GM19372 (cell line): Measurements from ENCODE around the gene SEMA7A.
A peak's percentile ranks its signal among the peaks of the same experiment; 100 is the strongest.
"Not testable (repeated sequence)": the region's sequence is repeated elsewhere in the genome, so short reads cannot be mapped to it uniquely, and the experiment has no call there.

ENCODE experiments used
- ATAC-seq: cut with Tn5 transposase; IDR thresholded peaks from one replicate; pipeline ENCODE4 v1.9.1; 2021; ENCODE audit warnings: mild to moderate bottlenecking, low read depth, moderate library complexity; ENCODE audit not compliant: unreplicated experiment

The SEMA7A gene, protein sequence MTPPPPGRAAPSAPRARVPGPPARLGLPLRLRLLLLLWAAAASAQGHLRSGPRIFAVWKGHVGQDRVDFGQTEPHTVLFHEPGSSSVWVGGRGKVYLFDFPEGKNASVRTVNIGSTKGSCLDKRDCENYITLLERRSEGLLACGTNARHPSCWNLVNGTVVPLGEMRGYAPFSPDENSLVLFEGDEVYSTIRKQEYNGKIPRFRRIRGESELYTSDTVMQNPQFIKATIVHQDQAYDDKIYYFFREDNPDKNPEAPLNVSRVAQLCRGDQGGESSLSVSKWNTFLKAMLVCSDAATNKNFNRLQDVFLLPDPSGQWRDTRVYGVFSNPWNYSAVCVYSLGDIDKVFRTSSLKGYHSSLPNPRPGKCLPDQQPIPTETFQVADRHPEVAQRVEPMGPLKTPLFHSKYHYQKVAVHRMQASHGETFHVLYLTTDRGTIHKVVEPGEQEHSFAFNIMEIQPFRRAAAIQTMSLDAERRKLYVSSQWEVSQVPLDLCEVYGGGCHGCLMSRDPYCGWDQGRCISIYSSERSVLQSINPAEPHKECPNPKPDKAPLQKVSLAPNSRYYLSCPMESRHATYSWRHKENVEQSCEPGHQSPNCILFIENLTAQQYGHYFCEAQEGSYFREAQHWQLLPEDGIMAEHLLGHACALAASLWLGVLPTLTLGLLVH

DNA sequence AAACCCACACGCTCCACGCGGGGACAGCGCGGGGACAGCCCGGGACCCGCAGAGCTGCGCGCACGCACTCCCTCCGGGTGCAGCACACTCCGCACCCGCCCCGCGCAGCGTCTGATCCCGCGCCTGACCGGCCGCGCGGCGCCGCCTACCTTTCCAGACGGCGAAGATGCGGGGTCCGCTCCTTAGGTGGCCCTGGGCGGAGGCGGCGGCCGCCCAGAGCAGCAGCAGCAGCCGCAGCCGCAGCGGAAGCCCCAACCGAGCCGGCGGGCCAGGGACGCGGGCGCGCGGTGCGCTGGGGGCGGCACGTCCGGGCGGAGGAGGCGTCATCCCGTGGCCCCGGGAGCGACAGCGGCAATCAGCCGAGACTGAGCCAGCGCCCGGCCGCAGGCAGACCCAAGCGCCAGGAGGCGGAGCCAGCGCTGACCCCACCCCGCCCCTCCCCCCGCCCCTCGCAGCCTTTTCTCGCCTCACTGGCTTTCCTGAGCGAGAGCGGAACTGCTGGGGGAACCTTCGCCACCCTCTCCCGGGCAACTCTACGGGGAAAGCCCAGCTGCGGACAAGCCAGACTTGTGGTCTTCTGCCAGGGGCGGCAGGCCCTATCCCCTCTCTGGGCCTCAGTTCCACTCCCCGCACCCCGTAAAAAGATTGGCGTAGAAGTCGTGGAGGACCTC, at the start of gene SEMA7A:
TSS of gene SEMA7A (minus strand) at position 367 of the 671 bp plus-strand sequence. CDS start at position 327, 40 bp downstream.
- peak; percentile 74 for ATAC-seq

DNA sequence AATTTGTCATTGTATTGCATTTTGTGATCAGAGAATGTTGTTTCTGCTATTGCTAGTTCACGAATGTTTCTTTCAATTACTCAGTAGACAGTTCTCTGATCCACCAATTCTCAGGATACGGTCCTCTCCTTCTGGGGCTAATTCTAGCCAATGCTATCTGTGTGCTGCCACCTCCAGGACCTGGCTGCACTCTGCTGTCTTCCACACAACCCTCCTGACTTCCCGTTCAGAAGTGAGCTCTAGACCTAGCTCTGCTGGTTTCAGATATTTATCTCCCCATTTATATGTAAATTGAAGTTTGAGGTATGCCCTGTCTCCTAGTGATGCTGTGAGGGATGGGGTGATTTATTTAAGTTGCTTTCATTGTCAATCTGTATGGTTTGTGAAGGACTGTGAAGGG, 48.9 kb upstream of the SEMA7A start:
- ATAC-seq, result no peak

DNA sequence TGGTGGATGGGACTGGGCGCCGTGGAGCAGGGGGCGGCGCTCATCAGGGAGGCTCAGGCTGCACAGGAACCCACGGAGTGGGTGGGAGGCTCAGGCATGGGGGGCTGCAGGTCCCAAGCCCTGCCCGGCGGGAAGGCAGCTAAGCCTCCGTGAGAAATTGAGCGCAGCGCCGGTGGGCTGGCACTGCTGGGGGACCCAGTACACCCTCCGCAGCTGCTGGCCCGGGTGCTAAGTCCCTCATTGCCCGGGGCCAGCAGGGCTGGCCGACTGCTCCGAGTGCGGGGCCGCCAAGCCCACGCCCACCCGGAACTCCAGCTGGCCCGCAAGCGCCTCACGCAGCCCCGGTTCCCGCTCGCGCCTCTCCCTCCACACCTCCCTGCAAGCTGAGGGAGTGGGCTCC, 46.6 kb upstream of the SEMA7A start:
- not testable (repeated sequence) for ATAC-seq

DNA sequence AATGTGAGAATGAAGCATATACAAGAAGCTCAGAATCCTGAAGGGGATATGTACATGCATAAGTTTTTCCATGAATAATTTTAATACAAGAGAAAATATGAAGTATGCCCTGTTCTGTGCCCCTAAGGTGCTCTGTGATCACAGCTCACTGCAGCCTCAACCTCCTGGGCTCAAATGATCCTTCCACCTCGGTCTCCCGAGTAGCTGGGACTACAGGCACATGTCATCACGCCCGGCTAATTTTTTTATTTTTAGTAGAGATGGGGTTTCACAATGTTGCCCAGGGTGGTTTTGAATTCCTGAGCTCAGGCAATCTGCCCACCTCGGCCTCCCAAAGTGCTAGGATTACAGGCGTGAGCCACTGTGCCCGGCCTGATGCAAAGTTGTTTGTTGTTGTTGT, 37.9 kb upstream of the SEMA7A start:
- not testable (repeated sequence) for ATAC-seq

DNA sequence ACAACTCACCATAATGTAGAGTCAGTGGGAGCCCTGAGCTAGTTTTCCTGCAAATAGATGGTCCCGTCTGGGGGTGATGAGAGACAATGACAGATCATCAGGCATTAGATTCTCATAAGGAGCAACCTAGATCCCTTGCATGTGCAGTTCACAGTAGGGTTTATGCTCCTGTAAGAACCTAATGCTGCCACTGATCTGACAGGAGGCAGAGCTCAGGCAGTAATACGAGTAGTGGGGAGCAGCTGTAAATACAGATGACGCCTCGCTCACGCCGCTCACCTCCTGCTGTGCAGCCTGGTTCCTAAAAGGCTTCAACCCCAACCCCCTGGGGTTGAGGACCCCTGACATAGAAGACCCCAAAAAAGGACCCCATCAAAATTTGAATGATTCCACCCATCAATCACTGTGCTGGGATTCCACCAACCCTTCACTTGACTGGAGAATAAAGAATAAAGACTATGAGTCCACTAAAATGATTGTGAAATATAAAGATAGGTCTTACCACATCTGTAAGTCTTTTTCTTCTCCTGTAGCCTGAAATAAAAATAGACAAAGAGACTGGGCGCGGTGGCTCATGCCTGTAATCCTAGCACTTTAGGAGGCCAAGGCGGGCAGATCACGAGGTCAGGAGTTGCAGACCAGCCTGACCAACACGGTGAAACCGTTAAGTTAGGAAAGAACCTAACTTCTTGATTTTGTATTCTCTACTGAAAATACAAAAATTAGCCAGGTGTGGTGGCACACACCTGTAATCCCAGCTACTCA, 37.1 kb upstream of the SEMA7A start:
- no peak for ATAC-seq

DNA sequence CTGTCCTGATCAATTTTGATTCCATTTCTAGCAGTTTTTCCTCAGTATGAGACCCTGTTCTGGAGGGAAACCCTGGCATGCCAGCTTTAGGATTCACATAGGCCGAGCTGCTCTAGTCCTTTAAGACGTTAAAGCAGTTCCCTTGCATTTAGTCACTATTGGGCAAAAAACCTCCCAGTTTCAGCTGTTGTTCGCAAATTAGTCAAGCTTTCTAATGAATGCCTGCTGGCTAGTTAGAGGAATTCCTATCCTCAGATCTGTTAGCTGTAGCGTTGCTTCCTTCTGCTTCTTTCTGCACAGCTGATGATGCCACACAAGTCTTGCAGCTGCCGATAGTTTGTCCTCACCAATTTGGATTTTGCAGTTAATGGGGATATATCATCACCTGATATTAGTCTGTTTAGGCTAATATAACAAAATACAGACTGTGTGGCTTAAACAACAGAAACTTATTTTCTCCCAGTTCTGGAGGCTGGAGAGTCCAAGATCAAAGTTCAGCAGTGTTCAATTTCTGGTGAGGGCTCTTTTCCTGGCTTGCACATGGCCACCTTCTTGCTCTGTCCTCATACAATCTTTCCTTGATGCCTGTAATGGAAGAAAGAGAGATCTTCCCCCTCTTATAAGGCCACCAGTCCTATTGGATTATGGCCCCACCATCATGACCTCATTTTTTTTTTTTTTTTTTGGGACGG, 34.7 kb upstream of the SEMA7A start:
- ATAC-seq, result no peak

DNA sequence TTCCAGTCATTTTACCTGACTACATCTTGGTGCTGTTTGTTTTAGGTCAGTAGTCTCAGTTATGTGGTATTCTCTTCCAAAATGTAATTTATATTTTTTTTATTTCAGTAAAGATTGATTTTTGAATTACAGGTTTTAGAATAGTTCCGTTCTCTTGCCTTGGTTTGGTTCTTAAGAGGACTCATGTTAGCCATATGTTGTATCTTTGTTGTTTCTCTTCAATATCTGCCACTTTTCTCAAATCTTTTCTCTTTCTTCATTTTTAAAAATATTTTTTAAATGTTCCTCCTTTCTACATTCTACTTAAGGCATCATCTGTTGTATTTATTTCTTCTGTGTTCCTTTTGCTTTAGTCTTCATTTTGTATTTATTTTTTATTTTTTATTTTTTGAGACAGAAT, 32.8 kb upstream of the SEMA7A start:
- ATAC-seq, result no peak

DNA sequence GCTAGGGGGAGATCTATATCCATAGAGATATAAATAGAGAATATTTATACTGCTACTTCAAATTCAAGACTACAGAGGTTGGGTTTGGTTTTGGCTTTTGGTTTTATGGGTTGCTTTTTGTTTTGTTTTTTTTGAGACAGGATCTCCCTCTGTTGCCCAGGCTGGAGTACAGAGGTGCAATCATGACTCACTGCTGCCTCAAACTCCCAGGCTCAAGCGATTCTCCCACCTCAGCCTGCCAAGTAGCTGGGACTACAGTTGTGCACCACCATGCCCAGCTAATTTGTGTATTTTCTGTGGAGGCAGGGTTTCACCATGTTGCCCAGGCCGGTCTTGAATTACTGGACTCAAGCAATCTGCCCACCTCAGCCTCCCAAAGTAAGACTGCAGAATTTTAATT, 31.1 kb upstream of the SEMA7A start:
- ATAC-seq, result no peak

DNA sequence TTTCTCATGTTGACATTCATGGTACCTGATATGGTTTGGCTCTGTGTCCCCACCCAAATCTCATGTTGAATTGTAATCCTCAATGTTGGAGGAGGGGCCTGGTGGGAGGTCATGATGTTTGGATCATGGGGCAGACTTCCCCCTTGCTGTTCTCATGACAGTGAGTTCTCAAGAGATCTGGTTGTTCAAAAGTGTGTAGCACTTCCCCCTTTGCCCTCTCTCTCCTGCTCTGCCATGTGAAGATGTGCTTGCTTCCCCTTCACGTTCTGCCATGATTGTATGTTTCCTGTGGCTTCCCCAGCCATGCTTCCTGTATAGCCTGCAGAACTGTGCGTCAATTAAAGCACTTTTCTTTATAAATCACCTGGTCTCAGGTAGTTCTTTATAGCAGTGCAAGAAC, 30.5 kb upstream of the SEMA7A start:
- ATAC-seq, result no peak

DNA sequence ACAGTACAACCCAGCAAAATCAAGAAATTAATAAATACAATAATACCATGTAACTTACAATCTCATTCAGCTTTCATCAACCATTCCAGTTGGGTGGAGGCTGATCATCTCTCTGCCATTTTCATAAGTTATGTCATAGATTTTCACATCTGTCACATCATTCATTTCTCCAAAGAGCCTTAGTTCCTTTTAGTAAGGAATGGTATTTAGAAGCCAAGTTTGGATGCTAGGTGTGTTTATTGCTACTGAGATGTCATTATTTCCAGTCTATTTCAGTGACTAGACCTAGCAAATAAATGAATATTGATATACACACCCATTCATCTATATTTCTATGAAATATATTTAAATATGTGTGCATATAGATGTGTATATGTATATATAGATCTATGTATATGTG, 29.9 kb upstream of the SEMA7A start:
- ATAC-seq, result no peak

DNA sequence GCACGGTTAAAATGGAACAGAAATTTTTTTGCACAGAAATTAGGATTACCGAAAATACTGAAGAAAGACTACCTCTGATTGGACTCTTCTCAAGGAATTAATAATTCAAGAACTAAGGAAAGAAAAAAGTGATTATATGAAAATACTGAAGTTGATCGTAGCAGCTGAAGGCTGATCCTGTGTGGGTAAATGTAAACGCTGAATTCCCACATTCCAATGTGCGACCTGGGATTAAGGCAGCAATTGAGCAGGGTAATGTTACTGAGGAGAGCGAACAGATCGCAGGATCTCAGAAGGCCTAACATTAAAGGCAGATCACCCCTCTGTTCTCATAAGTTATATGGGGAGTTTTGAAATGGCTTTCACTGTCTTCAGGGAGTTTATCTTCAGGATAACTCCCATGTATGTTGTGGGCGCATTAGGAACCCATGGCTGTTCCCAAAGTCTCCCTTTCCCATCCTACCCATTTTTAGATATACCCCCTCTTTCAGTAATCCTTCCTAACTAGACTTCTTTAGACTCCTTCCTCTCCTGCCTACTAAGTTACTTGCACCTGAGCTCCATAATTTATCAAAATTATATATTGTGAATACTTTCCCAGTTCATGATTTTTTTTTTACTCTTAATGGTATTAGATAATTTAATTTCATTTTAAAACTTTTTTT, 28.2 kb upstream of the SEMA7A start:
- ATAC-seq, result no peak

DNA sequence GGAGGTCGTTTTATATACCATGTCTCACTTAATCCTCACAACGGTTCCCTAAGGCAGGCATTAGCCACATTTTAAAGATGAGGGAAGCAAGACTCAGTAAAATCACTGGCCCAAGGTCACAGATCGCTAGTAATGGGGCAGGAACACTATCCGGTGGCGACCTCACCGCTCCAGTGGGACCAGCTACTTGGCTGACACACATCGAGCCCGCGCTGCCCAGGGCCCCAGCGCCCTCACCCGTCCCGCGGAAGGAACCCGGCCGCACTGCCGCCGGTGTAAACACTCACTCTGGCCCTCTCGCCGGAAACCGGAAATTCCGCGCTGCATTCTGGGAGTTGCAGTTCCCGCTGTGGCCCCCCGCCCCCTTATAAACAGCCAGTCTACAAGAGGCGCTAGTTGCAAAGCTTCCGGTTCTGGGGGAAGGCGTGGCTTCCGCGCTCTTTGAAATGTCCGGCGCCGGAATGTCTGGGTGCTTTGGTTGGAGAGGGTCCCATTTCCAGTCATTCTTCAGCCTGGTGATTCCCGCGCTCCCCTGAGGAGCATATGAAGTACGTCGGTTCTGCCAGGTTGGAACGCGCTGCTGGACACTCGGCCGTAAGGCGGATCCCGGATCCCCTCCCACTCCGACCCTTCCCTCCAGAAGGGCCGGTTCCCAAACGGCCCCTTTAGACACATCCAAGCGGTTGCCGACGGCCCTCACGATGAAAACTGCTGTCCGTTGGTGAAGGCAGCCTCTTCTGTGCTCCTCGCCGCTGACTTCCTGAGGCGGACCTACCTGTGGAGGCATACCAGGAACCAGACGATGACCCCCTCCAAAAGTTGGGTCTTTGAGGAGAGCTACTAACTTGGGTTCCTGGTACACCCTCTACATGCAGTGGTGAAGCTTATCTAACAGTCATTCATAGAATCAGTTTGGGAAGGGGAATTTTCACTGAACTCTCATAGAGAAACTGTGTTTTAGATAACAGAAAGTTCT, 27.4 kb upstream of the SEMA7A start, which contains the start of gene UBL7:
TSS of gene UBL7 (minus strand) at position 290 of the 976 bp plus-strand sequence. CDS start 2,293 bp downstream, outside the sequence.
- ATAC-seq, result peak; percentile 85

DNA sequence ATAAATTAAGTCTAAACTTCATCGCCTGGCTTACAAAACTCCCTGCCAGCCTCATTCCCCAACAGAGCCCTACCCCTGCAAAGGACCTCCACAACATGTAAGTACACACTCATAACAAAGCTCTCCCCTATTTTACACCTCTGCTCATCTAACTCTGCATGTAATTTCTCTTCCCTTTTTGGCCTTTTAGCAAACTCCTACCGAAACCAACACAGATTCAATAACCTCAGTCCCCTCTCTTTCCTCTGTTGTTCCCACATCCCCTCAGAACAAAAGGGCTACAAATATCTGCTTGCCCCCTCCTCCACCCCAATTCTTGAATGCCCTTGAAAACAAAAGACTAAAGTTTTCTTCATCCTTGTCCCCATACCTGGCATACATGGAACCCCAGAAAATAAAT, 26.5 kb upstream of the SEMA7A start:
- ATAC-seq, result no peak

DNA sequence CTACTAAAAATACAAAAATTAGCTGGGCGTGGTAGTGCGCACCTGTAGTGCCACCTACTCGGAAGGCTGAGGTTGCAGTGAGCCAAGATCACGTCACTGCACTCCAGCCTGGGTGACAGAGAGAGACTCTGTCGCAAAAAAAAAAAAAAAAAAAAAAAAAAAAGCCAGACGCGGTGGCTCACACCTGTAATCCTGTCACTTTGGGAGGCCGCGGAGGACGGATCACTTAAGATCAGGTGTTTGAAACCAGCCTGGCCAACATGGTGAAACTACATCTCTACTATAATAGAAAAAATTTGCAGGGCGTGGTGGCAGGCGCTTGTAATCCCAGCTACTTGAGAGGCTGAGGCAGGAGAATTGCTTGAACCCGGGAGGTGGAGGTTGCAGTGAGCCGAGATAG, 26.0 kb upstream of the SEMA7A start:
- not testable (repeated sequence) for ATAC-seq

DNA sequence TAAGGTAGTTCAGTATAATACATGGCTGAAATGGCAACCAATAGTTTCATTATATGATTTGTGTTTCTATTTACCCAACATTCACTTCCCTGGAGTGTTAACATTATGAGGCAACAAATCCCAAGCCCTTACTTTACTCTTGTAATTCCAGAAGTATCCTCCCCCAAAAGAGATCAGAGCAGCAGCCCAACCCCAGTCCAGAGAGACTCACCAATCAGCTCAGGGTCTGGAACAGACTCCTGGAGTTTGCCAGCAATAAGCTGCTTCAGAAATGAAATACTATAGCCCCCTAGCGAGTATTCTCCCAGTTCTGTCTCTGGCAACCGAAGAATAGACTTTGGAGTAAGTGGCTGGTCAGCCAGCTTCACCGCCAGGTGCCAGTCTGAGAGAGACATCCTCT, 24.7 kb upstream of the SEMA7A start:
- no peak for ATAC-seq

DNA sequence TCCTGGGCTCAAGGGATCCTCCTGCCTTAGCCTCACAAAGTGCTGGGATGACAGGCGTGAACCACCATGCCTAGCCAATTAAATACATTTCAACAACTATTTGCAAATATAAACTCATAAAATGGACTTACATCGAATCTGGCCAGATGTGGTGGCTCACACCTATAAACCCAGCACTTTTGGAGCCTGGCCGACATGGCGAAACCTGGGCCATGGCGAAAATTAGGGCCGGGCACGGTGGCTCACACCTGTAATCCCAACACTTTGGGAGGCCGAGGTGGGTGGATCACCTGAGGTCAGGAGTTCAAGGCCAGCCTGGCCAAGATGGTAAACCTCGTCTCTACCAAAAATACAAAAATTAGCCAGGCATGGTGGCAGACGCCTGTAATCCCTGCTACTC, 23.3 kb upstream of the SEMA7A start:
- not testable (repeated sequence) for ATAC-seq

DNA sequence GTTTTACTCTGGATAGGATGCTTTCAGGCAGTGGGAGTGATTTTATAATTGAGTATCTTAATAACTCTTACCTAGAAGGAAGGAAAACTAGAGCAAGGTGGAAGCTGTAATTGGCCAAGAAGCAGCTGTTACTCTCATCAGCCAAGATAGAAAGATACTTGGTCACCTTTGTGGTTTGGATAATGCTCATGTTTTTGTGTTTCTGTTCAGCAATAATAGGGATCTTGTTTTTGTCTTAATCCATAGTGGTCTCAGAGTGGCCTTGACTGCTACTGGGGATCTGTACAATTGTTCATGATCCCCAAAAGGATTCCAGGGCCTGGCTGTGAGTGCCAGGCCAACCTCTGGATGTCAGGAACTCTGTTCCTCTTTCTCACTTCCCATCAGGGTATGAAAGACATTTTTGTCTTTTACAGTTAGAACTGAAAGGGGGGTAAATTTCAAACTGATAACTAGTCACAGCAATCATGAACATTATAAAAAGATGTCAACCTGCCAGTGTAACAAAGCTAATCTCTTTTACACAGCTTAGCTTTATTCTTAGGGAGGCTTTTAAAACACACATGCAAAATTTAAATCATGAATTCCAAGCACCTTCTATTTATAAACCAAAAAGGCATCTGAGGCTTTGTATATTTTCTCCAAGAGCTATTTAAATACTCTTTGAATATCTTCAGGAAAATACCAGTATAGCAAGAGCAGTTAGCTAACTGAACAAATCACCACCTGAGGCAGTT, 21.2 kb upstream of the SEMA7A start:
- no peak for ATAC-seq
